GM20431 (cell line): ENCODE measurements around the gene FNDC11.
"Not testable (repeated sequence)": the region's sequence is repeated elsewhere in the genome, so short reads cannot be mapped to it uniquely, and the experiment has no call there.

ENCODE experiments used
- in situ Hi-C: fragments of 300-500 bp; cut with MseI, MboI; formaldehyde crosslinking; loops from one replicate; pipeline ENCODE4 v1.15.0; 2020; ENCODE audit warnings: low sequenced_read_pairs; ENCODE audit not compliant: unreplicated experiment

The FNDC11 gene

DNA sequence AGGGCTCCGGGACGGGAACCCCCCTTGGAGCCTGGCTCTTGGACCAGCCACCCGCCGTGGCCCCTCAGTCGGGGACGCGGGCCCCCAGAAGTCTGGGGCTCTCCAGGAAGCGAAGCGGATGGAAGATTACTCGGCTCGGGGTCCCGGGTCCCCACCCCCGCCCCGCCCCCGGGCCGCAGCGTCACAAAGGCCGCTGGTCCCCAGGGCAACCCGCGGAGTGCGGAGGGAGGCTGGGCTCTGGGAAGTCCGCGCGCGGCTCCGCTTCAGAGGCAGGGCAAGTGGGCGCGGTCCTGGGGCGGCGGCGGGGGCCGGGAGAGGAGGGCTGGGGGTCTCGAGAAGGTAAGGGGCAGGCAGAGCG, at the start of gene FNDC11:
FNDC11 (plus strand) TSS at position 227 of the 358 bp plus-strand sequence. CDS start 1,505 bp downstream, outside the sequence.
- in situ Hi-C loops = no loop called here

DNA sequence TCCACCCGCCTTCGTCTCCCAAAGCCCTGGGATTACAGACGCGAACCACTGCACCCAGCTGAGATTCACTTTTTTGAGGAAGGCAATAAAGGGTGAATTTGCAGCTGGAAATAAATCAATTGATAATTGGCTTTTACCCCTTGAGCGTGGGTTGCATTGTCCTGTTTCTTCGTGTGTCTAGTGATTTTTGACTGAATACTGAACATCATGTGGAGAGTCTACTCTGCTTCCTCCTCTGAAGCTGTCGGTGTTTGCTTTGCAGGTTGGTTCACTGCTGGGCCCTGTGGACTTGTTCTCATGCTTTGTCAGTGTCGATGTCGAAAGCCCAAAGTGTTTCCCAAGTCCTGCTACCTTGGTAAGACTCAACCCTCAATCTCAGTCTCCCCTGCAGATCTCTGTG, 49.3 kb upstream of the FNDC11 start:
- in situ Hi-C loops = no loop called here

DNA sequence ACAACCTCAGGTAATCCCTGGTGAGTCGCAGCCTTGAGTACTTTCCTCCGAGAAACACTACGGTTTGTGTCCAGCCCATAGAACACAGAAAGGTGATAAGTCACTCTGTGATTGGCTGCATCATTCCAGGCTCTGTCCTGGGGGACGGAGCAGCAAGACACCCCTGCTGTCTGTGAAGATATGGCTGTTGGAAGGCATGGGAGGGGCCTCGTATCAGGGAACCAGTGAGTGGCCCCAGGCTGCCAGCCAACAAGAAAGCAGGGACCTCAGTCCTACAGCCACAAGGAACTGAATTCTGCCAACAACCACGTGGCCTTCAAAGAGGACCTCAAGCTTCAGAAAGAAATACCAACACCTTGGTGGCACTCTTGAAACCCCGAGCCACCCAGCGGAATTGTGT, 48.7 kb upstream of the FNDC11 start:
- in situ Hi-C loops = no loop called here

DNA sequence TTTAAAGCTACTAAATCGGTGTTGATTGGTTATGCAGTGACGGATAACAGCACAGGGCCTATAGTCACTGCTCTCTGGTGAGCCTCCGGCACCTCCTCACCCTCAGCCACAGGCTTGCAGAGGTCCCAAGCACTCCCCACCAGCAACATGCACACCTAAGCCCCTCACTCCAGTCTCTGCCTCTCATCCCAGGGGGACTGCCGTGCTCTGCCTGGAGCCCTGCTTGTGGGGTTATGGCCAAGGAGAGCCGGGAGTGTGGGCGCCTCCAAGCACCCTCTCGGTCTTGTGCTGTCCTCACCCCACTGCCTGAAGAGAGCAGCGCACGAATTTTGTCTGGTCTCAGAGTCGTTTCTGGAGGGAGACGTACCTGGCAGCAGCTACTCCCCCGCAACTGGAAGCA, 48.2 kb upstream of the FNDC11 start:
- in situ Hi-C loops = no loop called here

DNA sequence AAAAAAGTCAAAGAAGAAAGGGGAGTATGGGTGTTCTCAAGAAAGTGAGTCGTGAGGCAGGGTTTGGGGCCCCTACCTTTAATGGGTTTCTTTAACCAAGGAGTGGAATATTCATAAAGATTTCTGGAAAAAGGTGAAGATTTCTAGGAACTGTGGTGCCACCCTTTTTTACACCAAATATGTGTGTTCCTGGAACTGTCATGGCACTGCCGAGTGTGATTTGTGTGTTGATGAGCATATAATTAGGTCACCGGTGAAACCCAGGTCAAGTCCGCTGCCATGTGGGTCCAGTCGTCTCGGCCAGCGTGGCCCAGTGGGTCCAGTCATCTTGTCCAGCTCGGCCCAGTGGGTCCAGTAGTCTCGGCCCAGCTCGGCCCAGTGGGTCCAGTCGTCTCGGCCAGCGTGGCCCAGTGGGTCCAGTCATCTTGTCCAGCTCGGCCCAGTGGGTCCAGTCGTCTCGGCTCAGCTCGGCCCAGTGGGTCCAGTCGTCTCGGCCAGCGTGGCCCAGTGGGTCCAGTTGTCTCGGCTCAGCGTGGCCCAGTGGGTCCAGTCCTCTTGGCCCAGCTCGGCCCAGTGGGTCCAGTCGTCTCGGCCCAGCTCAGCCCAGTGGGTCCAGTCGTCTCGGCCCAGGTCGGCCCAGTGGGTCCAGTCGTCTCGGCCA, 46.7 kb upstream of the FNDC11 start:
- in situ Hi-C loops = no loop called here

GRCh38 chr20:63508072-63508768, 45.7 kb upstream of the FNDC11 start:
- in situ Hi-C loops = no loop called here

- in situ Hi-C loops = no loop called here
Measured at GRCh38 chr20:63509088-63509564, 44.8 kb upstream of the FNDC11 start.

GRCh38 chr20:63513207-63513606, 40.8 kb upstream of the FNDC11 start:
- in situ Hi-C loops = no loop called here

GRCh38 chr20:63514520-63514919, 39.4 kb upstream of the FNDC11 start:
- in situ Hi-C loops = not testable (repeated sequence)

- in situ Hi-C loops = no loop called here
Measured at GRCh38 chr20:63517376-63518309, 36.3 kb upstream of the FNDC11 start.

DNA sequence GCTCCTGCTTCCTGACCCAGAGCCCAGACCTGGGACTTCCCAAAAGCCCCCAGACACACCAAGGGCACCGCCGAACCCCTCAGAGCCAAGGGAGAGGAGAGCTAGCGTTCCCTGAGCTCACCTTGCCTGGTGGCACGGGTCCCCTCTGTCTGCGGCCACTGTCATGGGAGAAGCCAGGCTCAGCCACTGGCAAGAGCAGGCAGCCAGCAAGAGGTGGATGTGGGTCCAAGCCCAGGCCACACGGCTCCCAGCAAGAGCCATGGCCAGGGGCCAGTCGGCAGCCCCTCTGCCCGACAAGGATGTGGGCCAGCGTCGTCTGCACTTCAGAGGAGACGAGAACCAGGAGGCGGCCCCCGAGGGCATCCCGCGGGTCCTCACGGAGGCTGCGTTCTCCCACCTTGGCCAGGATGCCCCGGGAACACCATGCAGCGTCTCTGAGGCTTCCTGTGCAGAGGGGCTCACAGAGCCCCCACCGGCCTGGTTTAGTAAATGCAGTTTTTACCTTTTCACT, 35.6 kb upstream of the FNDC11 start:
- in situ Hi-C loops = no loop called here

GRCh38 chr20:63518946-63519667, 34.9 kb upstream of the FNDC11 start:
- in situ Hi-C loops = no loop called here

DNA sequence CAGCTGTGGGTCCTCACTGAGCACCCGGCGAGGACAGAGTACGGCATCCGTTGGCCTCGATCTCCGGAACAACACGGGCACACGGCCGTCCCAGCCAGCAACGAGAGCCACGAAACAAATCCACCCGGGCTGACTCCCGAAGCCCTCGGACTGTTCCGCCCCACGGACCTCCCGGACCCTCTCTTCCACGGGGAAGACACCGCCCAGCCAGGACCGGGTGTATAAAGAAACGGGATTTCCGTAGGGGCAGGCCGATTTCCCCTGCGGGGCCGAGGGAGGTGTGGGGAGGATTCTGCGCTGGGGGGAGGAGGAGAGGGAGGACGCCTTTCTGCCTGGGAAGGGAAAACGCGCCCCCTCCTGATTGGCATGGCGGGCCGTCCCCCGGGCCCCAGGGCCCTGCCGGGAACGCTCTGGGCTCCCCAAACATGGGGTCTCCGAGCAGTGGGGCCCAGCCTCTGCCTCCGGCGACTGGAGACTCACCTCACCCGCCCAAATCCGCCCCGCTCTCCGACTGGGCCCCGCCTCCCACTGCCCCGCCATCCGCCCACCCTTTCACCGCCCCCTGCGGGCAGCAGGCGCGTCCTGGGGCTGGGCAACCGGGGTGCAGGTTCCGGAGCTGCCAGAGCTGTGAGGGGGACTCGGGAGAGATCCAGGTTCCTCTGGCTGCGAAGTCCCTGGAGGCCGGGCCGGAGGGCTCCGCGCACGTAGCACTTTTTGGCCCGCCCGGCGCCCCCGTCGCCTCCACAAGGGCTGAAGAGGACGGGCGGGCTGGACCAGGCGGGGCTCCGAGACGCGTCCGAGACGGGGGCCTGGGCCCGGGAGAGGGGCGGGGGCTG, 34.1 kb upstream of the FNDC11 start:
- in situ Hi-C loops = no loop called here

DNA sequence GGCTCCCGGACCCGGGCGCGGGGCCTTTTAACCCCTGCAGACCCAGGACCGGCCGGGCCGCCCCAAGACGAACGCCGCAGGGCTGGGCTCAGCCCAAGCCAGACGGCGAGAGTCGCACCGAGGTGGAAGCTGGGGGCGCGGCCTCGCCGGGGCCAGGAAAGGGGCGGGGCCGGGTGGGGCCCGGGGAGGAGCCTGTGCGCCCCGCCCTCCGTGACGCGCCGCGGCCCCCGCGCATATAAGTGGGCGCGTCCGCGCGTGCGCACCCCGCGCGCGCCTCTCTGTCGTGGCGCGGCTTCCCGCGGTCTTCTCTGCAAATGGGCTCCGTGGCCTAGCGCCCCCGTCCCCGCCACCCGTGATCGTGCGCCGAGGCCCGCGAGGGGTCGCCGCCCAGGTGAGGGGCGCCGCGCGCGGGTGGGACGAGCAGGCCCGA, 33.4 kb upstream of the FNDC11 start, which contains the start of gene PPDPF:
PPDPF (plus strand) TSS at position 262 of the 430 bp plus-strand sequence. CDS start 544 bp downstream, outside the sequence.
- in situ Hi-C loops = no loop called here

DNA sequence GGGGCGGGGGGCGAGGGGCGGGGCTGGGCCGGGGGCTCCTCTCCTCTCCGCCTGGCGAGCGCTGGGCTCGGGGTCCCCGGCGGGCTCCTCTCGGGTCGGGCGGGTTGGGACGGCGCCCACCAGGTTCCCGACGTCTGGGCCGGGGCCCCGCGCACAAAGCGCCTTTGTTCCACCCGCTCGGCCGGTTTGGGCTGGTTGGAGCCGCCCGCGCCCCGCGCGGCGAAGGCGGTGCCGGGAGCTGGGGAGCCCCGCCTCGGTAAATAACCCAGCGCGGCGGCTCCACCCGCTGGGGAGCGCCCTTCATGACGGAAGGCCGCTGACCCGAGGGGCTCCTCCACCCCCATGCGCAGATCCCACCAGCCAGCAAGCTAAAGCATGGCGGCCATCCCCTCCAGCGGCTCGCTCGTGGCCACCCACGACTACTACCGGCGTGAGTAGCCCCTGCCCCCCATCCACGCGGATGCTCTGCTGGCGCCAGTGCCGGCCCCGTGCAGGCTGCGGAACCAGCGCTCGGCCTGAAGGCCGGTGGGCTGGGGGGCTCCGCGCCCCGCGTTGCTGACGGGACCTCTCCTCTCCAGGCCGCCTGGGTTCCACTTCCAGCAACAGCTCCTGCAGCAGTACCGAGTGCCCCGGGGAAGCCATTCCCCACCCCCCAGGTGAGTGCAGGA, 32.9 kb upstream of the FNDC11 start:
- in situ Hi-C loops = no loop called here

DNA sequence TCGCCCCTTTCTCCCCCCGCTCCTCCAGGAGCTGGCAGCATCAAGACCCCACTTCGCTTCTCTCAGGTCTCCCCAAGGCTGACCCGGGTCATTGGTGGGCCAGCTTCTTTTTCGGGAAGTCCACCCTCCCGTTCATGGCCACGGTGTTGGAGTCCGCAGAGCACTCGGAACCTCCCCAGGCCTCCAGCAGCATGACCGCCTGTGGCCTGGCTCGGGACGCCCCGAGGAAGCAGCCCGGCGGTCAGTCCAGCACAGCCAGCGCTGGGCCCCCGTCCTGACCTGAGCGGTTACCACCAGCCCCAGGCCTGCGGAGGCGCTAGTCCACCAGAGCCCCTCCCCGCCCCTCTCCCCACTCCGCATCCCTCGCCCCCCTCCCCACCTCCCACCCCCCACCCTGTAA, 32.4 kb upstream of the FNDC11 start:
- in situ Hi-C loops = no loop called here

DNA sequence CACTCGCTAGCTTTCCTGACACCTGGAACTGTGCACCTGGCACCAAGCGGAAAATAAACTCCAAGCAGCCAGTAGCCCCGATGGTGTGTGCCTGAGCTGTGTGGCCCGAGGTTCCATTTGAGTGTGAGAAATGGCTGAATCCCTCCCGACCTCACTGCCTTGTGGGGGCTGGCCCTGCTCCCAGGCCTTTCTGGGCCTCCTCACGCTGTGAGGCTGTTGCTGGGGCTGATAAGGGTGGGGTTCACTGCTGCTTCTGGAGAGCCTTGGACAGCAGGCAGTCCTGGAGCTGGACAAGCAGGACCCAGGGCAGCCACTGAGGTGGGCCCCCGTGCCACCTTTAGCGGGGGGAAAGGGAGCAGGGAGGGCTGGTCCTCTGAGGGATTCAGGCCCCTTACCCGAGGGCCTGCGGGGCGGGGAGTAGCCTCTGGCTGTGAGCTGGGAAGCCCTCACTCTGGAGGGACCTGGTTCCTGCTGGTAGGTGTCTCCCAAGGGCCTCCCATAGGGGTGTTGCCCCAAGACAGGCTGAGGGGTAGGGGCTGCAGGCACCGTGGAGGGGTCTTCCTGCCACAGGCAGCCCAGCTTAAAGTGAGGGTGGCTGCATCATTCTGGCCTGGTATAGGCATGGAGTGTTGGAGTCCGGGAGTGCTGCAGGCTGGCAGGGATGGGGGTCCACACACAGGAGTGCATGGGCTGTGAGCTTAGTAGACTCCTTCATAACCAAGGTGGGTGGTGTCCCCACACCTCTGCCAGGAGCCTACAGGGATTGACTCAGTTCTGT, 31.7 kb upstream of the FNDC11 start:
- in situ Hi-C loops = no loop called here
